ENCODE measurements around the gene THOC6. TPM values are rescaled to one million over a fixed set of nuclear protein-coding genes. Genes with fewer than 3 reads are reported as not detected.
A peak's percentile ranks its signal among the peaks of the same experiment; 100 is the strongest.

The THOC6 gene
- total and polyA plus RNA-seq, 9 of the 15 experiments (the other 6 are each of a cell fraction or from before 2014, with no cell fraction given) = 2.5 to 65.4 (median 42.3) TPM

DNA sequence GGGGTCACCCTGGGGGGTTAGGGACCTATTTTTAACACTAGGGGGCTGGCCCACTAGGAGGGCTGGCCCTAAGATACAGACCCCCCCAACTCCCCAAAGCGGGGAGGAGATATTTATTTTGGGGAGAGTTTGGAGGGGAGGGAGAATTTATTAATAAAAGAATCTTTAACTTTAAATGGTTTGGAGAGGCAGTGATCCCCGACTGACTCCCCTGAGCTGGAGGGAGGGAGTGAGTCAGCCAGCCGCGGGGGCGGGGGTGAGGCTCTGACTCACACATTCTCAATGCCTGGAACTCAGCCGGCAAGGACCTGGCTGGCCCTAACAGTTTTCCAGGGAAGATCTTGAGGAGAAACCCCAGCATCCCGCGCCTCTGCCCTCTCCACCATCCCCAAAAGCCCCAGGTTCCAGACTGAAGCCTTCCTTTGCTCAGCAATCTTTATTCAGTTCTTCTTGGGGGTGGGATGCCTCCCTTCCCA, 1.6 kb upstream of the THOC6 start (continued):
- TF ChIP-seq, protein P1, sequence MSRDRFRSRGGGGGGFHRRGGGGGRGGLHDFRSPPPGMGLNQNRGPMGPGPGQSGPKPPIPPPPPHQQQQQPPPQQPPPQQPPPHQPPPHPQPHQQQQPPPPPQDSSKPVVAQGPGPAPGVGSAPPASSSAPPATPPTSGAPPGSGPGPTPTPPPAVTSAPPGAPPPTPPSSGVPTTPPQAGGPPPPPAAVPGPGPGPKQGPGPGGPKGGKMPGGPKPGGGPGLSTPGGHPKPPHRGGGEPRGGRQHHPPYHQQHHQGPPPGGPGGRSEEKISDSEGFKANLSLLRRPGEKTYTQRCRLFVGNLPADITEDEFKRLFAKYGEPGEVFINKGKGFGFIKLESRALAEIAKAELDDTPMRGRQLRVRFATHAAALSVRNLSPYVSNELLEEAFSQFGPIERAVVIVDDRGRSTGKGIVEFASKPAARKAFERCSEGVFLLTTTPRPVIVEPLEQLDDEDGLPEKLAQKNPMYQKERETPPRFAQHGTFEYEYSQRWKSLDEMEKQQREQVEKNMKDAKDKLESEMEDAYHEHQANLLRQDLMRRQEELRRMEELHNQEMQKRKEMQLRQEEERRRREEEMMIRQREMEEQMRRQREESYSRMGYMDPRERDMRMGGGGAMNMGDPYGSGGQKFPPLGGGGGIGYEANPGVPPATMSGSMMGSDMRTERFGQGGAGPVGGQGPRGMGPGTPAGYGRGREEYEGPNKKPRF (IDR thresholded peaks at IDR 0.05; ENCODE audit: low read depth, low read length) = no peak
- TF ChIP-seq ZNF263 (CRISPR knock-in tag; IDR thresholded peaks at IDR 0.05; ENCODE audit: borderline replicate concordance) = no peak
- TF ChIP-seq, protein P2, sequence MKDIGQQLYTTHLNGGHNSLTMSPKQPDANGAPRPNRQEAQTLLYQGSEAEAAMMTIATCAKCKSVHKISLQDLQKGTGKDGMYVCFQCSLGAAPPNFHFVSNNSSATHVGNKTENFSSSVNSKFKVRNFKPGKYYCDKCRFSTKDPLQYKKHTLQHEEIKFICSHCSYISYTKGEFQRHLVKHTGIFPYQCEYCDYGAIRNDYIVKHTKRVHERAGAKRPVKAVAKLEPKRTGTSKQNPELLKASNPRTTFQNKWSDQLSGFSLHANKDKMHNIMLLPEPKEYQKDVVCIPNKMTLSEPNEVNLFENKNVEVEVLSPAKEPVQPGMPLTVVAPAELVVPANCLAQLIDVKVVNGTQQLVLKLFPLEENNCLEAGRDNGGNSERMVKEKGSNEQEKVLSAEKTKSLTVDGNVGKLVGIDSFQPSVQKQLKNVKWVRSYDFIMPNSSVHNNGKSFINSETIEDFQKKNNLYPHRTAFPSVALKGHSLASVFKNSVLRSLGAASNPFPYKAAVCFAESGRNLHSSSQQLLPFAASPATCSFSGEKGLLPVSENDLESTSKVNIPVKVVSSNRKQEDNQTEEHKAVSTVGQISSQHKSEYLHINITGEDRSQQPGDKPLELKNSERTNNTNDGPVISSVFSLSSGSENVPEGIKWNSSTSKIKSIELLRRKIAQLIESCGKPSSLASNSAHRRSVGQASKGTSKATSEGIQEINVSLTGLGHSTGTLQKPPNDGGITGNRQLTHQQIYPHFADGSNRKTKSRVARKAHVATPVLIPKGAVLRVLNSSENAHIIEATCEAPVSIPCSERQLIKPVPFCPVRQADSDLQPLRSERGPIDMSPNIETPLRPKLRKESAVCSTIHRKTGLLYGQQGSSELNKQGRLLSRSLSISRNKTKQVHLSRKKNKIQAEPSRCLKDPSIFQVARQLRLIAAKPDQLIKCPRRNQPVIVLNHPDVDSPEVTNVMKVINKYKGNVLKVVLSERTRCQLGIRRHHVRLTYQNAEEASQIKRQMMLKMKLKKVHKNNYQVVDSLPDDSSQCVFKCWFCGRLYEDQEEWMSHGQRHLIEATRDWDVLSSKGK (CRISPR knock-in tag; IDR thresholded peaks at IDR 0.05) = no peak
- TF ChIP-seq CCNT2 (IDR thresholded peaks at IDR 0.05; ENCODE audit: borderline replicate concordance, extremely low read depth, insufficient read length, low read depth, low read length) = peak; percentile 52
- TF ChIP-seq, protein P3, sequence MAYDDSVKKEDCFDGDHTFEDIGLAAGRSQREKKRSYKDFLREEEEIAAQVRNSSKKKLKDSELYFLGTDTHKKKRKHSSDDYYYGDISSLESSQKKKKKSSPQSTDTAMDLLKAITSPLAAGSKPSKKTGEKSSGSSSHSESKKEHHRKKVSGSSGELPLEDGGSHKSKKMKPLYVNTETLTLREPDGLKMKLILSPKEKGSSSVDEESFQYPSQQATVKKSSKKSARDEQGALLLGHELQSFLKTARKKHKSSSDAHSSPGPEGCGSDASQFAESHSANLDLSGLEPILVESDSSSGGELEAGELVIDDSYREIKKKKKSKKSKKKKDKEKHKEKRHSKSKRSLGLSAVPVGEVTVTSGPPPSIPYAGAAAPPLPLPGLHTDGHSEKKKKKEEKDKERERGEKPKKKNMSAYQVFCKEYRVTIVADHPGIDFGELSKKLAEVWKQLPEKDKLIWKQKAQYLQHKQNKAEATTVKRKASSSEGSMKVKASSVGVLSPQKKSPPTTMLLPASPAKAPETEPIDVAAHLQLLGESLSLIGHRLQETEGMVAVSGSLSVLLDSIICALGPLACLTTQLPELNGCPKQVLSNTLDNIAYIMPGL (CRISPR knock-in tag; IDR thresholded peaks at IDR 0.05) = 0 out of 2 replicates have a peak, but pooled peaks have one; percentile 15
- TF ChIP-seq NFE2 (IDR thresholded peaks at IDR 0.05; ENCODE audit: low read depth) = peak; percentile 54
- TF ChIP-seq EP300 (IDR thresholded peaks at IDR 0.05; ENCODE audit: low read length) = peak; percentile 49; the same call in 1 of the 2 replicates
- no peak for TF ChIP-seq NR3C1 (CRISPR knock-in tag; IDR thresholded peaks at IDR 0.05)
- TF ChIP-seq HMGN3 (IDR thresholded peaks at IDR 0.05; ENCODE audit: borderline replicate concordance, extremely low read depth, insufficient read length, low read depth, low read length) = peak; percentile 46
- TF ChIP-seq GABPA (tag; conservative IDR thresholded peaks at IDR 0.05; ENCODE audit: low read depth) = no peak
- TF ChIP-seq, protein P4, sequence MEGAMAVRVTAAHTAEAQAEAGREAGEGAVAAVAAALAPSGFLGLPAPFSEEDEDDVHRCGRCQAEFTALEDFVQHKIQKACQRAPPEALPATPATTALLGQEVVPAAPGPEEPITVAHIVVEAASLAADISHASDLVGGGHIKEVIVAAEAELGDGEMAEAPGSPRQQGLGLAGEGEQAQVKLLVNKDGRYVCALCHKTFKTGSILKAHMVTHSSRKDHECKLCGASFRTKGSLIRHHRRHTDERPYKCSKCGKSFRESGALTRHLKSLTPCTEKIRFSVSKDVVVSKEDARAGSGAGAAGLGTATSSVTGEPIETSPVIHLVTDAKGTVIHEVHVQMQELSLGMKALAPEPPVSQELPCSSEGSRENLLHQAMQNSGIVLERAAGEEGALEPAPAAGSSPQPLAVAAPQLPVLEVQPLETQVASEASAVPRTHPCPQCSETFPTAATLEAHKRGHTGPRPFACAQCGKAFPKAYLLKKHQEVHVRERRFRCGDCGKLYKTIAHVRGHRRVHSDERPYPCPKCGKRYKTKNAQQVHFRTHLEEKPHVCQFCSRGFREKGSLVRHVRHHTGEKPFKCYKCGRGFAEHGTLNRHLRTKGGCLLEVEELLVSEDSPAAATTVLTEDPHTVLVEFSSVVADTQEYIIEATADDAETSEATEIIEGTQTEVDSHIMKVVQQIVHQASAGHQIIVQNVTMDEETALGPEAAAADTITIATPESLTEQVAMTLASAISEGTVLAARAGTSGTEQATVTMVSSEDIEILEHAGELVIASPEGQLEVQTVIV (CRISPR knock-in tag; IDR thresholded peaks at IDR 0.05; ENCODE audit: borderline replicate concordance) = no peak
- TF ChIP-seq RNF2 (IDR thresholded peaks at IDR 0.05) = 0 out of 2 replicates have a peak, but pooled peaks have one; percentile 19
- TF ChIP-seq, protein P5, sequence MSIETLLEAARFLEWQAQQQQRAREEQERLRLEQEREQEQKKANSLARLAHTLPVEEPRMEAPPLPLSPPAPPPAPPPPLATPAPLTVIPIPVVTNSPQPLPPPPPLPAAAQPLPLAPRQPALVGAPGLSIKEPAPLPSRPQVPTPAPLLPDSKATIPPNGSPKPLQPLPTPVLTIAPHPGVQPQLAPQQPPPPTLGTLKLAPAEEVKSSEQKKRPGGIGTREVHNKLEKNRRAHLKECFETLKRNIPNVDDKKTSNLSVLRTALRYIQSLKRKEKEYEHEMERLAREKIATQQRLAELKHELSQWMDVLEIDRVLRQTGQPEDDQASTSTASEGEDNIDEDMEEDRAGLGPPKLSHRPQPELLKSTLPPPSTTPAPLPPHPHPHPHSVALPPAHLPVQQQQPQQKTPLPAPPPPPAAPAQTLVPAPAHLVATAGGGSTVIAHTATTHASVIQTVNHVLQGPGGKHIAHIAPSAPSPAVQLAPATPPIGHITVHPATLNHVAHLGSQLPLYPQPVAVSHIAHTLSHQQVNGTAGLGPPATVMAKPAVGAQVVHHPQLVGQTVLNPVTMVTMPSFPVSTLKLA (conservative IDR thresholded peaks at IDR 0.05) = peak in 1 of 2 experiments; percentile 41; a peak in 1 of 4 replicates
- TF ChIP-seq RFX5 (IDR thresholded peaks at IDR 0.05; ENCODE audit: low read depth, low read length) = no peak
- TF ChIP-seq SPI1 (IDR thresholded peaks at IDR 0.05; ENCODE audit: borderline replicate concordance, low read depth, low read length) = no peak
- no peak for TF ChIP-seq ZNF24 (IDR thresholded peaks at IDR 0.05)

Data from K562 (cell line).